ENCODE data around the gene OR13C4.
"Not testable (repeated sequence)": the region's sequence is repeated elsewhere in the genome, so short reads cannot be mapped to it uniquely, and the experiment has no call there.

The OR13C4 gene

DNA sequence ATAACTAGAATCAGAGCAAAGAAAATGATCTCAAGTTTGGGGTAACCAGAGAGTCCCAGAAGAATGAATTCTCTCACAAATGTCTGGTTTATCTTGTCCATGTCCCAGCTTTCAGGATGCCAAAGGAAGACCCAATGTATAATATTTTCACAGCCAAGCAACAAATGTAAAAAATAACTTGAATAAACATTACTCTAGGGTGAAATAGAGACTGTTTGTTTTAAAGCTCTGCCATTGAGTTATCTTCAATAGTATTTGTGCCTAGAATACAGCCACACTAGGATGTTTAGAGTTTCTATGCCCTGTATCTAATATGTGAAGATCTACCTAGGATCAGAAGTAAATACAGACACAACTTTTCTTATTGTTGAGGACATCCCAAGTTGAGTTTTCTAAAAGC is at the start of gene OR13C4:
Gene OR13C4, minus strand, starts transcription at position 101 of the 400 bp plus-strand sequence. Its CDS starts 0 bp downstream, at position 101.
- DNase-seq = no peak

DNA sequence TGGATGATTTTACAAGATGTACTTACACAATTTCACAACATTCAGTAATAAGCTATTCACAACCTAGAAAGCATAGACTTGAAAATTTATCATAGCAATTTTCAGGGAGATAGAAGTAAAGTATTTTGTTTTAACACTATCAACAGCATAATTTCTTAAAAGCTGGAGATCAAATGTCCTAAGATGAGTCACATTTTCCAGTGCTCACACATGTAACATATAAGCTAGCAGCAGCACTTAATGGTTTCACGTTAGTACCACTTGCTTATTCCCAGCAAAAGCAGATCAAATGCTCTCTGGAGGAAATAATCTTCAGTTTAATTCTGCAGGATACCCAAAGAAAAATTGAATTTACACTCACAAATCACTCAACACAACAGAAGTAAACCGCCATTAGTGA is 48.4 kb upstream of the OR13C4 start:
- DNase-seq = no peak

DNA sequence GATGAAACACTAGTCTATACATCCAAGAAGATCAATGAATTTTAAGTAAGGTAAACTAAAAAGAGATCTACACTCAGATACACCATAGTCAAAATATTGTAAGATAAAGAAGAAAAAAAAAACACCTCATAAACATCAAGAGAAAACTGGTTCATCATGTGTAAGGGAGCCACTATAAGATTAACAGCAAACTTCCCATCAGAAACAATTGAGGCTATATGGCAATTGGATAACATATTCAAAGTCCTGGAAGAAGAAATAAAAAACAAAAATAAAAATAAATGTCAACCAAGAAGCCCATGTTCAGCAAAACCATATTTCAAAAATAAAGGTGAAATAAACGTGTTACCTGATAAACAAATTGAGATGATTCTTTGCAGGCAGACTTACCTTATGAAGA is 45.6 kb upstream of the OR13C4 start:
- DNase-seq = no peak

DNA sequence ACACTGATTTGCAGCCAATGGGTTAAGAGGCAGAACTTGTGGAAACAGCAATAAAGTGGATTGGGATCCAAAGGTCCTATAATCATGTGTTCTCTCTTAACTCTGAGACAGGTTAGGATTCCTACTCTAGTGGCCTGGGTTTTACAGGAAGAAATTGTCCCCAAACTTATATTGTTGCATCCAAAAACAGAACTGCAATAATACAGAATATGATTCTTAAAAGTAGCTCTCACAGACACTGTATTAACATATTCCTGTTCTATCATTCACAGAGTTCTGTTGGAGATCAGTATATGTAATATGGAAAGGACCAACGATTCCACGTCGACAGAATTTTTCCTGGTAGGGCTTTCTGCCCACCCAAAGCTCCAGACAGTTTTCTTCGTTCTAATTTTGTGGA is 41.9 kb upstream of the OR13C4 start, which contains the start of gene OR13C8:
Gene OR13C8, plus strand, starts transcription at position 301 of the 400 bp plus-strand sequence. Its CDS starts 0 bp downstream, at position 301.
- no peak for DNase-seq

DNA sequence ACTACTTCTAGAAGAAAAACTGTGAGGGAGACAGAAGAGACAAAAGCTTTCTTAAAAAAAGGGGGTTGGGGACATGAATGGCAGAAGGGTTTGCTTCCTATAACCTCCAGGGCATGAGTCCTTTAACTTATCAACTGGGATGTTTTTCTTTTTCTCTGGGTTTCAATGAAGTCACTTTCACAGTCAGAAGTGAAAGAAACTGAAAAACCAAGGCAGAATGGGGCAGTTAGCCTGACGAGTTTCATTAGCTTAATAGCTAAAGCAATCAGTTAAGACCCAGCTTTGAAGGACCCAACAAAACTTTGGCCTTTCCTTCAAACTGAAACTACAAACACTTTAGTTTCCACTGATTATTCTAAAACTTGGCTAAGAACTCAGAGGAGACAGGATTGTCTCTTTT is 37.3 kb upstream of the OR13C4 start:
- DNase-seq = no peak

DNA sequence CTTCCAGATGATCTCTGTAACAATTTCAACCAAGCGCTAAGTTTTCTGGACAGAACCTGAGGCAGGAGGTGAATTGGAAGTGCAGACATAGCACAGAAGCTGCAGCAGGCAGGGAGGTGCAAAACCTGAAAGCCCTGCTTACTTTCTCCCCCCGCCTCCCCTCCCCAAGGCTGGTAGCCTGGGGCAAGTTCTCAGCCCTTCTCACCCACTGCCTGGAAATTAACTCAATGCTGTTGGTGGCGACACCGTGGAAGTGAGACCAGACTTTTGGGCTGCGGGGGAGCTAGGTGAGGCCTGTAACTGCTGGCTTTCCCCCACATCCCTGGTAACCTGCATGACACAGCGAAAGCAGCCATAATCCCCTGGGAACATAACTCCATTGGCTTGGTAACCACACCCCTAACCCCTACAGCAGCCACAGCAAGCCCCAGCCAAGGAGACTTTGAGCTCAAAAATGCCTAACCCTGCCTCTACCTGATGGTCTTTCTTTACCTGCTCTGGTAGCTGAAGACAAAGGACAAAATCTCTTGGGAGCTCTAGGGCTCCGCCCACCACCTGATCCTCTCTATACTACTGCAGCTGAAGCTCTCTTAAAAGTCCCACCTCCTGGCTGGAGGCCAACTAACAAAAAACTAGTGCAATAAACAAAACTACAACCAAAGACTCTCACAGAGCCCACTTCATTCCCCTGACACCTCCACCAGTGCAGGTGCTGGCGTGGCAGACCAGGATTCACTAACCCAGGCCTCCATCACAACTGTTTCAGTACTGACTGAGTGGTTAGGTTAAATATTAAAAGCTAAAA is 30.0 kb upstream of the OR13C4 start:
- DNase-seq = no peak

DNA sequence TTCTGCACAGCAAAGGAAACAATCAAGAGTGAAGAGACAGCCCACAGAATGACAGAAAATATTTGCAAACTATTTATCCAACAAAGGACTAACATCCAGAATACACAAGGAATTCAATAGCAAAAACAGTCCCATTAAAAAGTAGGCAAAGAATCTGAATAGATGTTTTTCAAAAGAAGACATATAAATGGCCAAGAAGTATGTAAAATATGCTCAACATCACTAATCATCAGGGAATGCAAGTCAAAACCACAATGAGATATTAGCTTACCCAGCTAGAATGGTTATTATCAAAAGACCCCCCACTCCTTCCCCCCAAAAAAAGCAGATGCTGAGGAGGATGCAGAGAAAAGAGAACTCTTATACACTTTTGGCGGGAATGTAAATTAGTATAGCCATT is 28.5 kb upstream of the OR13C4 start:
- no peak for DNase-seq

DNA sequence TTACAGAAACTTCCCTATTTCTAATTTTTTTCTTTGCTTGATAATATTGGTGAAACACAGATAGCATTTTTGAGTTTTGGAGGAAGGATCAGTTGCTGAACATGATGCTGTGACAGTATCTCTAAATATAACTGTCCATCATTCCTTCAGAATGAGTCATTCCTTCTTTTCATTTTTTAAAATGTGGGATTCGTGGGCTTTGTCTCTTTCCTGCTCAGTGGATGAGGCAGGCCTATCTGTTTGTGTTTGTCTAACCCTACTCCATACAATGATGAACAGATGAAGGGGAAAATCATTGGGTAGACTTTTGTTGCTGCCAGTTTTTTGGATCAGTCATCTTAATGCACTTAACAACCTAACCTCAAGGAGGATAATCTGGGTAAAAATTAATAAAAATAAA is 26.3 kb upstream of the OR13C4 start:
- no peak for DNase-seq

DNA sequence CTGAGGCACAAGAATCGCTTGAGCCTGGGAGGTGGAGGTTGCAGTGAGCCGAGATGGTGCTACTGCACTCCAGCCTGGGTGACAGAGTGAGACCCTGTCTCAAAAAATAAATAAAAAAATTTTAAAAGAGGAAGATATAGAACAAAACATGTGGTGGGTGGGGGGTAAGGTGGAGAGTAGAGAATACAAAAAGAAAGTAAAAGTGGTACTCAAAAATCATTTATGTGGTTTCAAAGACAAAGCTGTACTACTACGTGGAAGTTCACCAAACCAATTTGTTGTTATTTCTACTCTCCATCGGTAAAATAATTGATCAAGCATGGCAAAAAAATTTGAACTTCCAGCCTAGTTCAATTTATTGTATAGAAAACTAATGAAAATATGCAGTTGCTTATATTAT is 17.6 kb upstream of the OR13C4 start:
- no peak for DNase-seq

DNA sequence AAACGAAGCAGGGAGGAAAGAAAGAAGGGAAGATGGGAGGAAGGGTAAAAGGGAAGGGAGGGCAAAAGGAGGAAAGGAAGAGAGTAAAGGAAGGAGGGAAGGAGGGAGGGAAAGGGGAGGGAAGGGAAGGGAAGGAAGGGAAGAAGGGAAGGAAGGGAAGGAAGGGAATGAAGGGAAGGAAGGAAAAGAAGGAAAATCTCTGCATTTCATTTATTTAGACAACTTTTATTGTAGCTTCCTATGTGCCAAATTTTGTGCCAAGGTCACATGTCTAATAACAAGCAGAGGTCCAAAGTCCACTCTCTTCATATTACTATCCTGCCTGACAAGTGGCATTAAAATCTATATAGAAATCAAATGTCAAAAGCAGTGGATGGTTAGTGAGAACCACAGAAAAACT is 12.3 kb upstream of the OR13C4 start:
- DNase-seq = no peak

DNA sequence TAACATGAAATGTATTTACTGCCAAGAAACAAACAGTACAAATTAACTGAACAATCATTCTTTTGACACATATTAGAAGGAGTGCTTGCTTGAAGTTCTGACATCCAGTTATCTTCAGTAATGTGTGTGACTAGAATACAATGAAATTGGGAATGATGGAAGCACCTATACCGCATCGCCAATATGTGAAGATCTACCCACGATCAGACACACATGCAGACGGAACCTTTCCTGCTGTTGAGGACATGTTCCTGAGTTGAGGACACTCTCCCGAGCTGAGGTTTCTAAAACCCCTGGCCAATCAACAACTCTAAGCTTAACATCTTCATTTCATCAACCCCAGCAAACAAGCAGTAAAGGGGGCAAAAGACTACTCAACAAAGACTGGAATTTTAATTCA is 9.7 kb upstream of the OR13C4 start, which contains the start of gene OR13C3:
Gene OR13C3, minus strand, starts transcription at position 101 of the 400 bp plus-strand sequence. CDS start 133 bp downstream, outside the sequence.
- DNase-seq = no peak

DNA sequence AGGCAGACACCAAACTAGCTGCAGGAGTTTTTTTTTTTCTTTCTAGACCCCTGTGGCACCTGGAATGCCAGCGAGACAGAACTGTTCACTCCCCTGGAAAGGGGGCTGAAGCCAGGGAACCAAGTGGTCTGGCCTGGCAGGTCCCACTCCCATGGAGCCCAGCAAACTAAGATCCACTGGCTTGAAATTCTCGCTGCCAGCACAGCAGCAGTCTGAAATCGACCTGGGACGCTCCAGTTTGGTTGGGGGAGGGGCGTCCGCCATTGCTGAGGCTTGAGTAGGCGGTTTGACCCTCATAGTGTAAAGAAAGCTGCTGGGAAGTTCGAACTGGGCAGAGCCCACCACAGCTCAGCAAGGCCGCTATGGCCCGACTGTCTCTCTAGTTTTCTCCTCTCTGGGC is 6.8 kb downstream of the OR13C4 start:
- not testable (repeated sequence) for DNase-seq

DNA sequence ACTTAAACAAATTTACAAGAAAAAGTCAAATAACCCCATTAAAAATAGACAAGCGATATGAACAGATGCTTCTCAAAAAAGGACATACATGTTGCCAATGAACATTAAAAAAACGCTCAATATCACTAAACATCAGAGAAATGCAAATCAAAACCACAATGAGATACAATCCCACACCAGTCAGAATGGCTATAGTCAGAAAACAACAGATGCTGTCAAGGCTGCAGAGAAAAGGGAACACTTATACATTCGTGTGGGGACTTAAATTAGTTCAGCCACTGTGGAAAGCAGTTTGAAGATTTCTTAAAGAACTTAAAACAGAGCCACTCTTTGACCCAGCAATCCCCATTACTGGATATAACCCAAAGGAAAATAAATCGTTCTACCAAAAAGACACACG is 12.1 kb downstream of the OR13C4 start:
- DNase-seq = no peak

DNA sequence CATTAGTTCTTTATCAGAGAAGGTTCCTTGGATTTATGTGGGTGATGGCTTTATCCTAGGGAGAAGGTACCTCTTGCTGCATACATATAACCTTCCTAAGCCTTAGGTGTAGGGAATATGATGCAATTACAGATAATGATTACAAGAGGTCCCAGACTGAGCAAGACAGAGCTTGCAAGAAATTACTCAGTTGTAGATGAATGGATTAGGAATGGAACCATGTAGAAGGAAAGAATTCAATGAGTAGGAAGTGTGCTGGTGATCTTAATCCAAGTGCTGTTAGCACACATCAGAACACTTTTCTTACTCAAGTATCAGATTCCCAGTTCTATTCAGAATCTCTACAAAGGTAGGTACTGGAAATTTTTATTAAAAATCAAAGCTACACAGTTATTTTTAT is 20.4 kb downstream of the OR13C4 start:
- no peak for DNase-seq

DNA sequence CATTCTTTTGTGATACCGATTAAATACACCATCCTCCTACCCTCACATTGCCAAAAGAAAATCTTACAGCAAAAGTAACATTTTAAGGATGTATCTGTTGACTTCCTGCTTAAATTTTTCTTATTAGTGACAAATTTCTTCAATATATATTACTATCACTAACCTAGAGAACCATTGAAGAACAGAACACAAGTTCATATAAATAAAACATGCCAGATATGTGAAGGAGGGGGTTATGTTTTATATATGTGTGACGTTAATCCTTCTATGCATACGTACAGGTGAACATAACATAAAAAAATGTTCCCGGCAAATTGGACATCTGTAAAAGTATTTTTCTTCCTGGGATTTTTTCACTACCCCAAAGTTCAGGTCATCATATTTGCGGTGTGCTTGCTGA is 23.0 kb downstream of the OR13C4 start, which contains the start of gene OR13F1:
Gene OR13F1, plus strand, starts transcription at position 301 of the 400 bp plus-strand sequence. Its CDS starts 0 bp downstream, at position 301.
- DNase-seq = no peak

DNA sequence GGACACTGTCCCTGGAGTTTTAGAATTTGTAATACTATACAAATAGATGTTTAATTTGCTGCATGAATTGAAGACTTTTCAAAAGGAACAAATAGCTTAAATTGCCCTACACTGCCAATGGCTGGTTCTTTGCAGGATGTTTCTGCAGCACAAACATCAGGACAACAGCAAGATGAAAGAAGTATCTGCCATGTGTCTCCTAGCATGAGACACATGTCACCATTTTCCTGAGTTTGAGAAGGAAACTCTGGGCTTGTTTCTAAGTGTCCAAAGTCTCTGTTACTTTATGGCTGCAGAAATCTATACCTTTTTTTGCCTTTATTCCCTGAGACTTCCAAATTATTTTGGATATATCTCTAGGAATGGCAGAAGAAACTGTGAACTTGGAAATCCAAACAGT is 23.6 kb downstream of the OR13C4 start:
- no peak for DNase-seq

DNA sequence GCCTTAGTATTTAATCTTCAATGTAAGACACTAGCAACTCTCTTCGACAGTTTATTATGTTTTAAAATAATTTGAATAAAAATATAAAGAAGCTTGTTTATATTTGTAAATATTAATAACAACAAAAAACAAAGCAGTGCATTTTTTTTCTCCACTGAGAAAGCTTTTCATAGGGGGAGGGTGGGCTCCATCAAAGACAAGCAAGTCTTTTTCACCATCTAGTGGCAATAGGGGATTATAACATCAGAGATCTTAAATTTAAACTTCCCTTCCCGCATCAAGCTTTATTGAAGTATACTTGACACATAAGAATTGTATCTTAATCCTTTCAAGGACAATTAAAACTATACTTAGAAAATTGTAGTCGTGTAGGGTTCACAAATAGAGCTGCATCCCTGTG is 32.2 kb downstream of the OR13C4 start:
- no peak for DNase-seq

DNA sequence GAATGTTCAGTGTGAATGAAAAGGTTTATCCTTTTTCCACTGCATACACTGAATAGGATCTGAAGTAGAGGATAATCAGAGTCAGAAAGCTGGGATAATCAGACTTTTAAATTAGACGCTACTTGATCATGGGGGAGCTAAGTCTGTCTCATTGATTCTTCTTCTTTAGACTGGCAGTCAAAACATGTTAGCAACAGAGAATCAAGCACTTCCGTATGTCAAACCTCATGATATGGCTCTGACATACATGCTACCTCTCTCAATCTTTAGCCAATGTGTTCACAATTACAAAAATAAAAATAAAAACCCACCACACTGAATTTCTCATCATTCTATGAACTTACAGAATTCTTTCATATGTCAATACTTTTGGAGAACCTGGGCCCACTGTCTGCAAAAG is 42.0 kb downstream of the OR13C4 start:
- no peak for DNase-seq

DNA sequence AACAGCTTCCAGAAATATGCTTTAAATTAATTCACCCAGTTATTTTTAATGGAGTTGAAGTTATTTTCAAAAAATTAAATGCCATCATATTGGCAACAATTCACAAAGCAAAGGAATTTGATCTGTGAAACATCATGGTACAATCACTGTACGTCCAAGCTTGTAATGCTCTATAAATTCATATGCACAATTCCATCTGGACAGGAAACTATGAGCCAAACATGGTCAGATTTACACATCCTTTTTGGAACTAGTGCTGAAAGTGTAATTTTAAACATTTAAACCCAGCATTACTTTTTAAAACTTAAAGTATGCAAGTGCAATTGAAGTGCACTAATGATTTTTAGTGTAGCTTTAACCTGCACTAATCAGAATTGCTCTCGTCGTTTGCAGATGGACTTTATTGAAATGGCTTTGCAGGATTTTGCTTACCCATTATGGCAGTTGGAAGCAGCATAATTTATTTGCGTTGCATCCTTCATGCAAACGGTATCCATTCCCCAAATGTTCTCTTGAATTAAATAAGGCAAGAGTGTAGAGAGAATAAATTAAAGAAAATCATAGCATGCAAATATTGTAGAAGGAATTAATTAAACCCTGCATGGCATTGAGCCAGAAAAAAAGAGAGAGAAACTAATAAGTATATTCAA is 44.0 kb downstream of the OR13C4 start:
- no peak for DNase-seq
